Breast epithelium (tissue), 3 donors: Measurements from ENCODE around the gene DCDC1.

ENCODE experiments used
- POLR2AphosphoS5 ChIP-seq, 3 donors: sonication (generic); formaldehyde crosslinking; IDR thresholded peaks; one replicate each; pipeline ENCODE4 v1.6.1; 2017; ENCODE audit warnings: antibody characterized with exemption in 3 of 3
- TF ChIP-seq, protein P1 (sequence below), 3 donors: fragments of 450-650 bp; IDR thresholded peaks; one replicate each; pipeline ENCODE4 v1.5.1; 2016 to 2017; ENCODE audit warnings: antibody characterized with exemption in 3 of 3, mild to moderate bottlenecking in 3 of 3, moderate library complexity in 3 of 3

DNA sequence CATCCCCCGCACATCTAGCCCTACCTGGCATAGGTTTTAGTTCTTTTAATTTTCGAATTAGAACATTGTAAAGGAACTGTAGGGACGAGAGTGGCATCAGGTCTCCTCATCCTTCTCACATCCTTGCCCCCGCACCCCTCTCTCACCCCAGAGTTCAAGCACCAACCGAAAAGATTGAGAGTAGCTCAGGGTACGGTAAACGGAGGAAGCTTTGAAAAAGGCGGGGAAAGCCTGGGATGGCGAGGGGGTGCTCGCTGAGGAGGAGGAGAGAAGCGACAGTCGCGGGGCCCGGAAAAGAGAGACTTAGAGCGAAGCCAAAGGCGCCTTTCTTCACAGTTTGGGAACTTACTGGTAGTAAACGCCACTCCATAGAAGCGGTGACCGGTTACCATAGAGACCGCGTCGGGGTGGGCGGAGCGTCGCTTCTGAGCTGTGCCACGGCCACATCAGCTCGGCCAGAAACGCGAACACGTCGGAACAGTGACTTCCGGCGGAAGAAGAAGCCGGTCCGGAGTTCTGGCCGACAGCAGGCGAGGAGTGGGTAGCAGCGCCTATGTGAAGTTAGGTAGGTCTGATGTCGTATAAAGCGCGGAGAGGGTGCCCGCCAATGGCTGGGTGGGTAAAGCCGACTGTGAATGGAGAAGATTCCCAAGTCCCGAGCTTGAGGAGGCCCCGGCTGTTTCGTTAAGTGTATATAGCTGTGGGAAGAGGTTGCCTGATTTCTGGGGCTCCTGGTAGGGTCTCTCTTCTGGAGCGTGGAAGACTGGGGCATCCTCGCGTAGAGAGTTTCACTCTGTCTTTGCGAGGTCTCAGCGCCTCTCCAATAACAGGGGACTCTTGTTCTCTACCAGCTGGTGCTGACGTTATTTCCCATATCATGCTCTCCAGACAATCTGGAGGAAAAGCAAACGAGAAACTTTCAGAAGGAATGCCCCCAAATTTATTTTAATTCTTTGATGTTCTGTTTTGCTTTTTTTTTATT, at the start of gene DCDC1, which contains the start of gene DNAJC24:
- TF ChIP-seq, protein P1, sequence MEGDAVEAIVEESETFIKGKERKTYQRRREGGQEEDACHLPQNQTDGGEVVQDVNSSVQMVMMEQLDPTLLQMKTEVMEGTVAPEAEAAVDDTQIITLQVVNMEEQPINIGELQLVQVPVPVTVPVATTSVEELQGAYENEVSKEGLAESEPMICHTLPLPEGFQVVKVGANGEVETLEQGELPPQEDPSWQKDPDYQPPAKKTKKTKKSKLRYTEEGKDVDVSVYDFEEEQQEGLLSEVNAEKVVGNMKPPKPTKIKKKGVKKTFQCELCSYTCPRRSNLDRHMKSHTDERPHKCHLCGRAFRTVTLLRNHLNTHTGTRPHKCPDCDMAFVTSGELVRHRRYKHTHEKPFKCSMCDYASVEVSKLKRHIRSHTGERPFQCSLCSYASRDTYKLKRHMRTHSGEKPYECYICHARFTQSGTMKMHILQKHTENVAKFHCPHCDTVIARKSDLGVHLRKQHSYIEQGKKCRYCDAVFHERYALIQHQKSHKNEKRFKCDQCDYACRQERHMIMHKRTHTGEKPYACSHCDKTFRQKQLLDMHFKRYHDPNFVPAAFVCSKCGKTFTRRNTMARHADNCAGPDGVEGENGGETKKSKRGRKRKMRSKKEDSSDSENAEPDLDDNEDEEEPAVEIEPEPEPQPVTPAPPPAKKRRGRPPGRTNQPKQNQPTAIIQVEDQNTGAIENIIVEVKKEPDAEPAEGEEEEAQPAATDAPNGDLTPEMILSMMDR (IDR thresholded peaks at IDR 0.05), result no peak
- TF ChIP-seq POLR2AphosphoS5 (IDR thresholded peaks at IDR 0.05), result peak in 2 of 3 donors; percentile 31 to 49
